NOMO-1 (cell line): Measurements from ENCODE around the gene VIPR2.

Experiments used
- DNase-seq, 2 experiments: peaks; one replicate each; lab custom pipeline; 2025; ENCODE audit not compliant: unreplicated experiment in 2 of 2; lab: John Stamatoyannopoulos, UW

Gene VIPR2

GRCh38 chr7:159158125-159158887 lies 13.6 kb upstream of the VIPR2 start:
- DNase-seq, result no peak

- no peak for DNase-seq
These were observed 13.0 kb upstream of the VIPR2 start for GRCh38 chr7:159157714-159158113.

GRCh38 chr7:159156436-159157245 lies 12.0 kb upstream of the VIPR2 start:
- DNase-seq, result no peak

- DNase-seq, result no peak
These were observed 10.7 kb upstream of the VIPR2 start for GRCh38 chr7:159155410-159155809.

GRCh38 chr7:159154243-159154642 lies 9.6 kb upstream of the VIPR2 start:
- DNase-seq, result no peak

GRCh38 chr7:159153511-159153910 lies 8.8 kb upstream of the VIPR2 start:
- no peak for DNase-seq

- DNase-seq, result no peak
These were observed 8.1 kb upstream of the VIPR2 start for GRCh38 chr7:159152816-159153215.

- DNase-seq, result no peak
These were observed 6.6 kb upstream of the VIPR2 start for GRCh38 chr7:159151231-159151630.

GRCh38 chr7:159149488-159149887 lies 4.8 kb upstream of the VIPR2 start:
- no peak for DNase-seq

- DNase-seq, result no peak
These were observed 4.0 kb upstream of the VIPR2 start for GRCh38 chr7:159148430-159149395.

GRCh38 chr7:159147687-159148086 lies 3.0 kb upstream of the VIPR2 start:
- no peak for DNase-seq

- DNase-seq, result no peak
These were observed 2.6 kb upstream of the VIPR2 start for GRCh38 chr7:159147246-159147645.

- DNase-seq, result no peak
These were observed 1.6 kb upstream of the VIPR2 start for GRCh38 chr7:159146084-159146858.

- DNase-seq, result no peak
These were observed 806 bp upstream of the VIPR2 start for GRCh38 chr7:159145490-159145855.

GRCh38 chr7:159143780-159144757 lies 598 bp downstream of the VIPR2 start:
- DNase-seq, result no peak

- DNase-seq, result no peak
These were observed 1.9 kb downstream of the VIPR2 start for GRCh38 chr7:159142730-159143129.

GRCh38 chr7:159142199-159142598 lies 2.5 kb downstream of the VIPR2 start:
- DNase-seq, result no peak

- no peak for DNase-seq
These were observed 3.0 kb downstream of the VIPR2 start for GRCh38 chr7:159141660-159142059.

GRCh38 chr7:159141167-159141566 lies 3.5 kb downstream of the VIPR2 start:
- DNase-seq, result no peak
